Pons (tissue), 1 donor: ENCODE results near the gene TIMP4.

ENCODE experiments used
- DNase-seq: peaks from one replicate; pipeline ENCODE4 v3.0.0-alpha.2; 2016; ENCODE audit warnings: low spot score

Gene TIMP4

GRCh38 chr3:12185172-12185710 lies 26.5 kb upstream of the TIMP4 start:
- DNase-seq: no peak

- DNase-seq: no peak
Observed at GRCh38 chr3:12184541-12184940, 25.8 kb upstream of the TIMP4 start.

- no peak for DNase-seq
Observed at GRCh38 chr3:12182687-12183441, 24.2 kb upstream of the TIMP4 start.

GRCh38 chr3:12181806-12182205 lies 23.1 kb upstream of the TIMP4 start:
- DNase-seq: no peak

- no peak for DNase-seq
Observed at GRCh38 chr3:12181301-12181700, 22.6 kb upstream of the TIMP4 start.

- no peak for DNase-seq
Observed at GRCh38 chr3:12180631-12181030, 21.9 kb upstream of the TIMP4 start.

GRCh38 chr3:12180218-12180617 lies 21.5 kb upstream of the TIMP4 start:
- no peak for DNase-seq

- DNase-seq: no peak
Observed at GRCh38 chr3:12179441-12179840, 20.7 kb upstream of the TIMP4 start.

GRCh38 chr3:12178091-12178820 lies 19.5 kb upstream of the TIMP4 start:
- DNase-seq: no peak

- no peak for DNase-seq
Observed at GRCh38 chr3:12177126-12177525, 18.4 kb upstream of the TIMP4 start.

- DNase-seq: peak; percentile 37
Observed at GRCh38 chr3:12175844-12176453, 17.2 kb upstream of the TIMP4 start.

GRCh38 chr3:12175137-12175593 lies 16.5 kb upstream of the TIMP4 start:
- DNase-seq: no peak

GRCh38 chr3:12170207-12170606 lies 11.5 kb upstream of the TIMP4 start:
- peak; percentile 57 for DNase-seq

GRCh38 chr3:12165909-12166308 lies 7.2 kb upstream of the TIMP4 start:
- DNase-seq: no peak

- peak; percentile 45 for DNase-seq
Observed at GRCh38 chr3:12159227-12159601, 502 bp upstream of the TIMP4 start.

GRCh38 chr3:12157026-12157425 lies 1.7 kb downstream of the TIMP4 start:
- DNase-seq: no peak

- no peak for DNase-seq
Observed at GRCh38 chr3:12155828-12156227, 2.9 kb downstream of the TIMP4 start.

- DNase-seq: no peak
Observed at GRCh38 chr3:12155264-12155663, 3.4 kb downstream of the TIMP4 start.

- peak; percentile 26 for DNase-seq
Observed at GRCh38 chr3:12154151-12154550, 4.6 kb downstream of the TIMP4 start.

- DNase-seq: no peak
Observed at GRCh38 chr3:12150112-12150511, 8.6 kb downstream of the TIMP4 start.

GRCh38 chr3:12149029-12149428 lies 9.7 kb downstream of the TIMP4 start:
- DNase-seq: no peak

- DNase-seq: no peak
Observed at GRCh38 chr3:12148183-12148940, 10.3 kb downstream of the TIMP4 start.
